Activated CD4-positive, CD25-positive, alpha-beta regulatory T cell treated with anti-CD3 and anti-CD28 coated beads, Interleukin-2, amount 50 U/mL, for 16 hours (primary cell): ENCODE measurements around the gene GTF2E1.
"Not testable (repeated sequence)": the region's sequence is repeated elsewhere in the genome, so short reads cannot be mapped to it uniquely, and the experiment has no call there.

Experiments
- DNase-seq: peaks from one replicate; pipeline ENCODE4 v3.0.0-alpha.2; 2020; ENCODE audit warnings: low read depth, low spot score

The GTF2E1 gene

GRCh38 chr3:120742198-120742848, at the start of gene GTF2E1, which contains the start of gene RABL3:
TSS of gene GTF2E1 (plus strand) at chr3:120742744. CDS start at chr3:120750553, 7,809 bp downstream.
TSS of gene RABL3 (minus strand) at chr3:120742516. CDS start at chr3:120742507, 9 bp downstream.
- peak; percentile 97 for DNase-seq

- DNase-seq = no peak
Measured at GRCh38 chr3:120693439-120694171, 48.9 kb upstream of the GTF2E1 start.

- no peak for DNase-seq
Measured at GRCh38 chr3:120699333-120699732, 43.2 kb upstream of the GTF2E1 start.

GRCh38 chr3:120705884-120706582, 36.5 kb upstream of the GTF2E1 start:
- DNase-seq = no peak

DNA sequence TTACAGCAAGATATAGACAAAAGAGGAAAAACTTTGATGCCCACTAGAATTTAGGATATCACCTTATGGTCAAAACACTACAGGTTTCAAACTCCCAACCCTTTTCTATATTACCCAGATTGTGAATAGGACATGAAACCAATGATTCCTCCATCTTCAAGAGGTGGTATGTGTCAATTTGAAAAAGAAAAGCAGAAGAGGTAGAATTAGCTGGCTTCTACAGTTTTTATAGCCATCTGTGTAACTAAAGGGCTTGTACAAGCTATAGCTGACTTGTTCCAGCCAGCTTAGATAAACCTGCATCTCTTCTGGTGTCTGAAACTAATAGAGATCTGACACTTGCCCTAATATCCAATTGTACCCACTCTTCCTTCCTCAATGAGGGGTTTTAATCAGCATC, 35.6 kb upstream of the GTF2E1 start:
- DNase-seq = no peak

DNA sequence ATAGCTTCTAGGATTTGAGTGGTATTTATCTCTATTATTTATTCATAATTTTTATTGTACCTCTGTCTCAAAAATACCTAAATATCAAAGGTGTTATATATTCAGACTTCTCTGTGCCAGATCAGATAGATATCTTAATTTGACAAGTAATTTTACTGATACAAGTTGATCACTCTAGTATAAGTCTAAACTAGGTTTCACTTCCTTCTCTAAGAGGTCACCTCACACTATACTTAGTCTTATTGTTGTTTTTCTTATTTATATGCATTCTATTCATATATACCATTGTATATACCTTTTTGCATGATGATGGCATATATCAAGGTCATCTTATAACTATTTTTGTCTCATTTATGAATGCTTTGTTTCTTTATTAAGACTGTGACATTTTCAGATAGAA, 34.1 kb upstream of the GTF2E1 start:
- DNase-seq = no peak

- DNase-seq = no peak
Measured at GRCh38 chr3:120710369-120710768, 32.2 kb upstream of the GTF2E1 start.

GRCh38 chr3:120713262-120713661, 29.3 kb upstream of the GTF2E1 start:
- DNase-seq = no peak

DNA sequence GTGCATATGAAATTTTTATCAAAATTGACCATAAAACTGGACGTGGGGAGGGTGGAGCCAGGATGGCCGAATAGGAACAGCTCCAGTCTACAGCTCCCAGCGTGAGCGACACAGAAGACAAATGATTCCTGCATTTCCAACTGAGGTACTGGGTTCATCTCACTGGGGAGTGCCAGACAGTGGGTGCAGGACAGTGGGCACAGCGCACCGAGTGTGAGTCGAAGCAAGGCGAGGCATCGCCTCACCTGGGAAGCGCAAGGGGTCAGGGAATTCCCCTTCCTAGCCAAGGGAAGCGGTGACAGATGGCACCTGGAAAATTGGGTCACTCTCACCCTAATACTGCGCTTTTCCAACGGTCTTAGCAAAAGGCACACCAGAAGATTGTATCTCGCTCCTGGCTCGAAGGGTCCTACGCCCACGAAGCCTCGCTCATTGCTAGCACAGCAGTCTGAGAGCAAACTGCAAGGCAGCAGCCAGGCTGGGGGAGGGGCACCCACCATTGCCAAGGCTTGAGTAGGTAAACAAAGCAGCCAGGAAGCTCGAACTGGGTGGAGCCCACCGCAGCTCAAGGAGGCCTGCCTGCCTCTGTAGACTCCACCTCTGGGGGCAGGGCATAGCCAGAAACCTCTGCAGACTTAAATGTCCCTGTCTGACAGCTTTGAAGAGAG, 23.2 kb upstream of the GTF2E1 start:
- DNase-seq = peak; percentile 43

- DNase-seq = no peak
Measured at GRCh38 chr3:120726791-120727190, 15.8 kb upstream of the GTF2E1 start.

- DNase-seq = no peak
Measured at GRCh38 chr3:120730576-120731542, 11.7 kb upstream of the GTF2E1 start.

- not testable (repeated sequence) for DNase-seq
Measured at GRCh38 chr3:120738006-120738405, 4.5 kb upstream of the GTF2E1 start.

DNA sequence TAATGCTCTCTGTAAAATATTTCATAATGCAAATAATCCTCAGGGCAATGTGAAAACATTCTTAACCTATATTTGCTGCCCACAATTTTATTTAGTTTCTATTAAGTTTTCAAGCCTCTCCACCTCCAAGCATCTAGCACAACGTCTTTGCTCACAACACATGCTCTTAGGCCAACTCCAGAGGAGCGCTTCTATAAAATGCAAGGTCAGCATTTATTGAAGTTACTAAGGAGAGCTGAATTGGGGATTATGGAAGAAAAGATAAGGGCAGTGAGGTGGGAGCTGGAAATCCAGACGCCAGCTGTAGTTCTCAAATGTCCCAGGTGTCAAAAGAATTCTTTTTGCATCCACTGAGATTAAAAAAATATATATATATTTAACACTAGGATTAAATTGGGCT, 1.2 kb upstream of the GTF2E1 start:
- DNase-seq = no peak

DNA sequence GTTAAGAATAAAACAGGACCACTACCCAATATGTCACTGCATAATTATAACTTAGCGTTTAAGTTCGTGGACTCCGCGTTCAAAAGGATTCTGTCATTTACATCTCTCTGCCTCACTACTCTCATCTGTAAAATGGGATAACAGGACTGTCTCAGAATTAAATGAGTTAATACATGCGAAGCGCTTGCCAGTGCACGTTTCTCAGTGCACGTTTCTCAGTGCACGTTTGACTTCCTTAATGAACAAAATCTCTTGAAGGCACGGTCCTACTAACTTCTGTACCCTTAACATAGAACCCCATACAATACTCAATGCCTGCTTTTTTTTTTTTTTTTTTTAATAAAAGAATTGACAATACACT, 727 bp upstream of the GTF2E1 start:
- DNase-seq = no peak

DNA sequence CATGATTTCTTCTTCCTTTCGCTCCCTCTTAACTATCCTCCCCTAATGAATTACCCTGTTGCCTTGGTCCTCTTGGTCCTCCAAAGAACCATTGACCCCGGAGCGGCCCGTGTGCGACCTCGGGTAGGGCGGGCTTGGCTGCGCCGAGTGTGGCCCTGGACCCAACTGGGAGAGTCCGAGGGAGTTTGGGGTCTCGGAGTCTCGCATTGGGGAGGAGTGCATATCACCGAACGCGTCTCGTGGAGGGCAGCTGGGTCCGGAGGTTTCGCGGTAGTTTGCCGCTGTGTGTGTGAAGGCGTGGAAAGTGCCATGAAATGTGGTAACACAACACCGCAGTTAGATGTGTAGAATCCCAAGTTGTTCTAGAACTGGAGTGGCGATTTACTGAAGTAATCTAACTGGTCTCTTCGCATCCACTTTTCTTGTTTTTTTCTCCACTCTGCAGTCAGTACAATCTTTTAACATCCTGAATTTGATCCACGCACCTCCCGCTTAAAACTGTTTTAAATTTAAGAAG, 363 bp downstream of the GTF2E1 start:
- no peak for DNase-seq

- DNase-seq = no peak
Measured at GRCh38 chr3:120743556-120744195, 1.1 kb downstream of the GTF2E1 start.

- no peak for DNase-seq
Measured at GRCh38 chr3:120745466-120745865, 2.9 kb downstream of the GTF2E1 start.

DNA sequence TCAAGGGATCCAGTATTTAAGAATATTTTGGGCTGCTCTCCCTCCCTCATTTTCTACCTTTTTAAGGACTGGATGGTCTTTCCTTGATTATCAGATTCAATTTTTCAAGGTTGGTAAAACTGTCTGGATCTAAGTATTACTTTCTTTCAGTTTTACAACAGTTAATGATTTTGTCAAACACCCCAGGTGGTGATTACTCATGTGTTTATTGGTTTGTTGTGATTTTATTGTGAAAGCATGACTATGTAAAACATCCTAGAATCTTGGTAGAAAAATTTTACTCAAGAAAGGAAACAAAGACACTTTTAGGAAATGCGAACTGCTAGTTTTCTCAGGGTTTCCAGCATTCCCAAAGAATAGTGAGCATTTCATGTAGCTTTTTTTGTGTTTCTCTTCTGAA, 7.3 kb downstream of the GTF2E1 start:
- DNase-seq = no peak

DNA sequence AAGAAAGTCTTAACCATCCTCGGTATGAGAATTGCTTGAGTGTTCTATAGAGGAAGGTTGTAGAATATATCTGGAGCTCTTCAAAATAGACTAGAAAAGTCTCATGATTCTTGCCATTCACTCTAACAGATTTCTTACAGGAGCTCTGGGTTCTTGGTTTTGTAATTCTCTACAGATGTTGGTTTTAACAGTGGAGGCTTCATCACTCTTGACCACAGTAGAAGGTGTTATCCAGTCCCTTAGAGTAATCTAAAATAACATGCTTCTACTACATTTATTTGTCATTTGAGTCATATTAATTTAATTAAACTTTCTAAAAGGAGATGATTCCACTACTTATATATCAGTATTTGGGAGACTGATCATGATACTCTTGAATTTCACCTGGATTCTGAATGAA, 9.7 kb downstream of the GTF2E1 start:
- no peak for DNase-seq

DNA sequence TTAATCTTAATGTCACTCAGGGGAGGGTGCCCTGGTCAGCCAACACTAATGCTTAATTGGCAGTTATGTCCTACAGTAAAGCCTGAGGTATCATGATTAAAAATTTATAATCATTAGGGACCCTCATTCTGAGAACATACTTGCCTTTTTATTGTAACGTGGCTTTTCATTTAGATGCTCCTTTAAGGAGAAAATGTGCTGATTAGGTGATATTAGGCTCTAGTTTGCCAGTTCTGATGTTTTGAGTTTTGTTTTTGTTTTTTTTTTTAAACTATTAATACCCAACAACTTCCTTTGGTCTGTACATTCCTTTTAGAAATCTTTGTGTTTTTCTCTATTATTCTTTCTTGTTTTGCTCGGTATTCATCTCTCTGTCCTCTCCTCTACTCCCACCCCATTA, 10.3 kb downstream of the GTF2E1 start:
- DNase-seq = no peak
